H1 (cell line): ENCODE measurements around the gene CALHM2. TPM values are rescaled to one million over a fixed set of nuclear protein-coding genes. Genes with fewer than 3 reads are reported as not detected.

Source experiments
- E2F6 ChIP-seq: IDR thresholded peaks from 2 replicates; pipeline ENCODE4 v1.6.1; 2012; ENCODE audit warnings: inconsistent platforms
- polyA plus RNA-seq, 7 experiments: library from polyadenylated mRNA; depleted of rRNA in 3 of 7; stranded (reverse) in 5 of 7; unstranded in 2 of 7; fragments of >200 nt in 5 of 7; fragments of 200-250 nt in 2 of 7; gene quantifications; 1 replicate in 5 of 7; 2 replicates in 1 of 7; 4 replicates in 1 of 7; pipeline versions ENCODE4 v1.2.1 to v1.2.3, GENCODE V29; 2011 to 2013; ENCODE audit warnings: missing spikeins in 2 of 7, mixed read lengths in 2 of 7
- total RNA-seq: library from RNA; stranded (reverse); fragmentation: NEBNext Ultra II Directional; extraction: Animal tissue kit (Norgen Biotek cat#: 25700); gene quantifications from 2 replicates; pipeline ENCODE4 v1.2.1, GENCODE V29; 2021

Gene CALHM2
- total and polyA plus RNA-seq, 2 of the 8 experiments (the other 6 are each of a cell fraction or from before 2014, with no cell fraction given), result 1.2 to 2.4 TPM

GRCh38 chr10:103456074-103456660 lies 4.0 kb upstream of the CALHM2 start (continued):
- TF ChIP-seq E2F6, result no peak
